ENCODE data around the gene PDCD7. TPM values are rescaled to one million over a fixed set of nuclear protein-coding genes. Genes with fewer than 3 reads are reported as not detected.

PDCD7 gene
- total RNA-seq, 4 donors from 2014 or later: 24.2 to 33.4 (median 25.5) TPM

DNA sequence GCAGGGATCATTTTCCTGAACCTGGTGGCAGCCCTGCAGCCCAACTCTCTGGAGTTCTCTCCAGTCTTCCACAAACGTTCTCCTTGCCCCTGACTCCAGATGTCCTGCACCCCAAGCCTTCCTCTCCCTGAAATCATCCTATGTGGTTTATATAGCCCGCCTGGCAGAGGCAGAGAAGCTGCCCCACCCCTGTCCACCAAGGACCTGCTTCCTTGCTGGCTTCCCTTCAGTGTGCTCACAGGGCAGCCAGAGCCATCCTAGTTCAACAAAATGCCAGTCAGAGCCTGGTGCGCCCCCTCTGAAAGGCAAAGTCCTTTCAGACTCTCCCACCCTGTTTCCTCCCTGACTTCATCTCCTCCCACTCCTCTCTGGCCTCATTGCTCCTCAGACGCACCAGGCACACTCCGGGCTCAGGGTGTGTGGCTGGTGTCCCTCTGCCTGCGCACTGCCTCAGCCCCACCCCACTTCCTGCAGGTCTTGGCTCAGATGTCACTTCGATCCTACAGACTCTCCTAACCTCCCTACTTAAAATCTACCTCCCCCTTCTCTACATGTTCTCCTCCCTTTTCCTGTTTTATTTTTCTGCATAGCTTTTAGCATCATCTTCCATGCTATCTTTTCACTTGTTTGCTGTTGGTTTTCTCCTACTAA is 51.2 kb downstream of the PDCD7 start:
- no peak for DNase-seq (ENCODE audit: extremely low spot score)
- Histone ChIP-seq H3K27me3 (peaks cover 0 to 5% (median 0%) of the 10 kb centered on the region in 4 donors), H3K4me1 (peaks cover 78 to 93% (median 82%) of the 10 kb centered on the region in 4 donors), H3K9me3 (no peaks in the 10 kb centered on the region), H3K27ac (replicated peaks in 1 of 4) (peak overlapping the region; percentile 69 to 96 (median 93)), H3K36me3 (no peaks in the 10 kb centered on the region), H3K4me3 (no peak overlapping the region)
- intact Hi-C loops (cut with DNase I): loop anchor here (10.0 kb wide), 1 partner anchor 238 kb away; the partner anchor contains the start of gene PLEKHO2
- 26% methylated on average over 7 of the region's 7 CpGs for WGBS
- TF ChIP-seq EP300 (IDR thresholded peaks at IDR 0.05) (no peak), POLR2AphosphoS5 (IDR thresholded peaks at IDR 0.05) (peak in 1 of 2 donors; percentile 24)

DNA sequence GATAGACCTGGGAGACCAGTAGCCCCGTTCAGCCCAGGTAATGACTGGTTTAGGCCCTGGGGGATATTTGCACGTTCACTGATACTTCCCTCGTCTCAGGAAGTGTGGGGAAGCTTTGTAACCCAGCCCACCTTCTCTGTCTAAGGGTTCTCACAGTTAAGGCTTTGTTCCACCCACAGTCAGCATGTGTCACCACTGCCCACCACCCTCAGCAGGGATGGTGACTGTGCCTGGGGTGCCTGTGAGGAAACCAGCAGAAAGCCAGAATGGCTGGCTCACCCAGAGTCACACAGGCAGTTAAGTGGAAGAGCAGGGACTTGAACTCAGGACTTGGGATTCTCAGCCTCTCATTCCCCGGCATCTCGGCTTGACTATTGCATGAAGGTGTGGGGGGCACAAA is 51.9 kb downstream of the PDCD7 start:
- intact Hi-C loops (cut with DNase I): loop anchor here (10.0 kb wide), 1 partner anchor 237 kb away; the partner anchor contains the start of gene PLEKHO2
- Histone ChIP-seq H3K9me3 (no peaks in the 10 kb centered on the region), H3K27ac (replicated peaks in 1 of 4) (peak overlapping the region; percentile 69 to 96 (median 93)), H3K4me1 (peaks cover 78 to 93% (median 82%) of the 10 kb centered on the region in 4 donors), H3K27me3 (peaks cover 0 to 12% (median 0%) of the 10 kb centered on the region in 4 donors), H3K36me3 (no peaks in the 10 kb centered on the region), H3K4me3 (no peak overlapping the region)
- 89% methylated on average over 5 of the region's 5 CpGs for whole genome bisulfite sequencing
- DNase-seq (ENCODE audit: extremely low spot score): no peak
- TF ChIP-seq EP300 (IDR thresholded peaks at IDR 0.05) (no peak), POLR2A (IDR thresholded peaks at IDR 0.05; ENCODE audit: low read depth) (no peak), CTCF (IDR thresholded peaks at IDR 0.05) (no peak), POLR2AphosphoS5 (IDR thresholded peaks at IDR 0.05) (no peak)

- WGBS: 76% methylated on average over 6 of the region's 6 CpGs
- no peak for DNase-seq (ENCODE audit: extremely low spot score)
- Histone ChIP-seq H3K36me3 (no peaks in the 10 kb centered on the region), H3K9me3 (no peaks in the 10 kb centered on the region), H3K27me3 (peaks cover 0 to 16% (median 0%) of the 10 kb centered on the region in 4 donors), H3K27ac (replicated peaks in 1 of 4) (peak overlapping the region; percentile 69 to 96 (median 93)), H3K4me3 (no peak overlapping the region), H3K4me1 (peaks cover 78 to 93% (median 81%) of the 10 kb centered on the region in 4 donors)
- intact Hi-C loops (cut with DNase I): loop anchor here (10.0 kb wide), 1 partner anchor 236 kb away; the partner anchor contains the start of gene PLEKHO2
- no peak for TF ChIP-seq POLR2A (IDR thresholded peaks at IDR 0.05; ENCODE audit: low read depth)
- no peak for TF ChIP-seq CTCF (IDR thresholded peaks at IDR 0.05)
- no peak for TF ChIP-seq EP300 (IDR thresholded peaks at IDR 0.05)
These were observed 52.3 kb downstream of the PDCD7 start for GRCh38 chr15:65081270-65081669.

- WGBS: 100% methylated on average over 3 of the region's 5 CpGs
- DNase-seq (ENCODE audit: extremely low spot score): no peak
- H3K27me3 ChIP-seq: peaks cover 0 to 16% (median 0%) of the 10 kb centered on the region in 4 donors
- TF ChIP-seq CTCF (IDR thresholded peaks at IDR 0.05) (no peak), EP300 (IDR thresholded peaks at IDR 0.05) (no peak), POLR2AphosphoS5 (IDR thresholded peaks at IDR 0.05) (no peak)
- no peaks in the 10 kb centered on the region for H3K9me3 ChIP-seq
- intact Hi-C loops (cut with DNase I): loop anchor here (2.0 kb wide), 1 partner anchor 25 kb away; no protein-coding TSS in a partner anchor
- no peaks in the 10 kb centered on the region for H3K36me3 ChIP-seq
- no peak overlapping the region for H3K4me3 ChIP-seq
- H3K4me1 ChIP-seq: peaks cover 61 to 81% (median 64%) of the 10 kb centered on the region in 4 donors
- no peak overlapping the region for H3K27ac ChIP-seq (replicated peaks in 1 of 4)
These were observed 54.0 kb downstream of the PDCD7 start for GRCh38 chr15:65079580-65079979.

DNA sequence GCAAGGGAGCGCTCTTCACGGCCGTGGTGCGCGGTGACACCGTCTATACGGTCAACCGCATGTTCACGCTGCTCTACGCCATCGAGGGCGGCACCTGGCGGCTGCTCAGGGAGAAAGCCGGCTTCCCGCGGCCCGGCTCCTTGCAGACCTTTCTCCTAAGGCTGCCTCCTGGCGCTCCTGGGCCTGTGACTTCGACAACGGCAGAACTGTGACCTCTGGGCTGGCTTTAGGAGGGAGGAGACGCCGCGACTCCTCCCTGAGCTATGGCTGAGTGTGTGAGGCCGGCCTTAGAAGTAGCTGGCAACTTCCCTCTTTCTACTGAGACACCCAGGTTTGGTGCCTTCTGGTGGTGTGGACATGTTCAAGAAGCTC is 55.6 kb downstream of the PDCD7 start:
- H3K36me3 ChIP-seq: no peaks in the 10 kb centered on the region
- DNase-seq (ENCODE audit: extremely low spot score): no peak
- H3K4me3 ChIP-seq: peak overlapping the region in 3 of 4 donors; percentile 4 to 18 (median 15)
- peaks cover 44 to 66% (median 50%) of the 10 kb centered on the region in 4 donors for H3K4me1 ChIP-seq
- H3K27ac ChIP-seq (replicated peaks in 1 of 4): peak overlapping the region in 1 of 4 donors; percentile 23
- no peaks in the 10 kb centered on the region for H3K9me3 ChIP-seq
- WGBS: no CpG with 5 or more reads among the region's 24 CpGs
- peak; percentile 58 to 70 (median 69) for TF ChIP-seq CTCF (IDR thresholded peaks at IDR 0.05)
- no peak for TF ChIP-seq EP300 (IDR thresholded peaks at IDR 0.05)
- no peak for TF ChIP-seq POLR2AphosphoS5 (IDR thresholded peaks at IDR 0.05)
- intact Hi-C loops (cut with DNase I): loop anchor here (2.0 kb wide), 1 partner anchor 23 kb away; no protein-coding TSS in a partner anchor
- peaks cover 0 to 16% (median 0%) of the 10 kb centered on the region in 4 donors for H3K27me3 ChIP-seq
